K562 (cell line): Measurements from ENCODE around the gene RNF26.

Experiments used
- RBM39 ChIP-seq: fragments of 200-400 bp; formaldehyde crosslinking; optimal IDR thresholded peaks from 2 replicates; pipeline ENCODE3; 2018; ENCODE audit warnings: low read depth, low read length
- TGIF2 ChIP-seq: sonication (generic); formaldehyde crosslinking; IDR thresholded peaks from 2 replicates; pipeline ENCODE4 v1.8.1; 2022; ENCODE audit warnings: mild to moderate bottlenecking, missing genetic modification reagents, moderate library complexity

GRCh38 chr11:119319700-119320239, 14.6 kb upstream of the RNF26 start:
- TF ChIP-seq RBM39: no peak
- TF ChIP-seq TGIF2: no peak
